K562 (cell line): ENCODE measurements around the gene ERGIC1.

Experiments
- CHD4 ChIP-seq: fragments of 200-600 bp; sonication (generic); IDR thresholded peaks from 3 replicates; pipeline ENCODE4 v1.6.1; 2012; ENCODE audit warnings: low read depth, mild to moderate bottlenecking, mixed read lengths, low read length, inconsistent platforms; ENCODE audit not compliant: insufficient read depth, insufficient replicate concordance, poor library complexity, severe bottlenecking
- TAF7 ChIP-seq: fragments of 450-650 bp; IDR thresholded peaks from 2 replicates; pipeline ENCODE4 v1.6.1; 2016; ENCODE audit warnings: missing genetic modification characterization, missing compliant biosample characterization

GRCh38 chr5:172832383-172833315, 1.4 kb upstream of the ERGIC1 start:
- TF ChIP-seq CHD4: no peak
- no peak for TF ChIP-seq TAF7 (tag)
